Measurements from ENCODE around the gene PTPRN2. TPM values are rescaled to one million over a fixed set of nuclear protein-coding genes. Genes with fewer than 3 reads are reported as not detected.
"Not testable (repeated sequence)": the region's sequence is repeated elsewhere in the genome, so short reads cannot be mapped to it uniquely, and the experiment has no call there.

Gene PTPRN2
- total and polyA plus RNA-seq, 9 of the 15 experiments (the other 6 are each of a cell fraction or from before 2014, with no cell fraction given) = not detected

DNA sequence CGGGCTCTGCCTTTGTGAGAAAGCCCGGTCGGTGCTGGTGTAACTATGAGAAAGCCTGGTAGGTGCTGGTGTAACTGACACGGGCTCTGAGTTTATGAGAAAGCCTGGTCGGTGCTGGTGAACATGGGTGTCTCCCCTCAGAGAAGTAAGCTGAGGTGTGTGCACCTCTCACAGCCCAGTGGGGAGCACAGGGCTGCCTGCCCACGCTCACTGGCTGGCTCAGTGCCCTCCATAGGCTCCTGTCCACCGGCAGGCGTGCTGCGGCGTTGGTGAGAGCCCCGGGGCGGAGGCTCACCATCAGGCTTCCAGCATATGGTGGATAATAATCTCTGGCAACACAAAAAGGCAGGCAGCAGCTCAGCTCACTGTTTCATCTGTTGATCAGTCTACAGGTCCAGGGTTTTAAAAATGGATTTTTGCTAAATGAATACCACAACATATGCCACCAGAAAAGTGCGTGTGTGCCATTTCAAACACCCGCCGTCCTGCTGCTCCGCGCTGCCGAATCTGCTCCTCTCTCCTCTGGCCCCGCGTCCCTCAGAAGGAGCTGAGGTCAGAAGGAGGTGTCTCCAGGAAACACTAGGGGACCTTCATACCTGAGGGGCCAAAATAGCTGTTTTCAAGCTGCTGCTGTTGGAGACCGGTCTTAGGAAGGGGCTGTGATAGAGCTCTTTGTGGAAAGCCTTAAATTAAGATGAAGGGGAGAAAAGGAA lies 885.2 kb downstream of the PTPRN2 start (continued):
- no peak for TF ChIP-seq GTF2A2 (tag; IDR thresholded peaks at IDR 0.05)

DNA sequence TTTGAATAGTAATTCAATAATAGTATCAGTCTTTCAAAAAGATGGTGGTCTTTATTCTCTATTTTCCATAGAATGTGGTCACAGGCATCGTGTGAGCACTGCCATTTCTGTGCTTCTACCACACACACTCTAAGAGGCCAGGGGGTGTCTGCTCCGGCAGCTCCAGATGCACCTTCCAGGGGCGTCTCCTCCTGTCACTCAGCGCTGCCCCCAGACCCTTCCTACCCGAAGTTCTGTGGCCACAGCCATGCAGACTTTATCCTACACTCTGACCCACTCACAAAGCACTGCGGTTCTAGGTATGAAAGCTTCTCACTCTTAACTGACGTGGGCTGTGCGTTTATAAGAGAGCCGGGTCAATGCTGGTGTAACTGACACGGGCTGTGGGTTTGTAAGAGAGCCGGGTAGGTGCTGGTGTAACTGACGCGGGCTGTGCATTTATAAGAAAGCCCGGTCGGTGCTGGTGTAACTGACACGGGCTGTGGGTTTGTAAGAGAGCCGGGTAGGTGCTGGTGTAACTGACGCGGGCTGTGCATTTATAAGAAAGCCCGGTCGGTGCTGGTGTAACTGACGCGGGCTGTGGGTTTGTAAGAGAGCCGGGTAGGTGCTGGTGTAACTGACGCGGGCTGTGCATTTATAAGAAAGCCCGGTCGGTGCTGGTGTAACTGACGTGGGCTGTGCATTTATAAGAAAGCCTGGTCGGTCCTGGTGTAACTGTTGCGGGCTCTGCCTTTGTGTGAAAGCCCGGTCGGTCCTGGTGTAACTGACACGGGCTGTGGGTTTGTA lies 886.0 kb downstream of the PTPRN2 start:
- H3K4me1 ChIP-seq (replicated peaks in 1 of 2; ENCODE audit: control insufficient read depth in 2 of 2, insufficient read depth in 2 of 2, low read length in 2 of 2); H3K9ac ChIP-seq (ENCODE audit: insufficient read depth in 1 of 2, low read depth in 2 of 2, low read length in 2 of 2); H3K36me3 ChIP-seq (ENCODE audit: control insufficient read depth, insufficient read depth, low read length); H3K4me2 ChIP-seq (ENCODE audit: insufficient read depth, low read length); H3K79me2 ChIP-seq (ENCODE audit: control insufficient read depth, insufficient read depth, low read length); CTCF ChIA-PET (ENCODE audit: low intra/inter-chr PET ratio); DNase-seq (ENCODE audit: extremely low read depth in 1 of 4, low spot score in 3 of 4); H3K9me3 ChIP-seq (replicated peaks; ENCODE audit: control insufficient read depth, insufficient read depth, low read depth, low read length); ATAC-seq; intact Hi-C loops (cut with micrococcal nuclease); H4K20me1 ChIP-seq (replicated peaks; ENCODE audit: control insufficient read depth, insufficient read depth, low read length); H2AFZ ChIP-seq (ENCODE audit: low read depth, low read length); H3K27ac ChIP-seq (ENCODE audit: extremely low read depth, low read depth, low read length); in situ Hi-C loops (cut with MboI); FAIRE-seq; H3K9me1 ChIP-seq (ENCODE audit: control insufficient read depth, insufficient read depth, low read length); BruUV-seq (replicated peaks); H3K4me3 ChIP-seq; POLR2A ChIA-PET: not testable (repeated sequence)
- H3K27me3 ChIP-seq (ENCODE audit: control insufficient read depth in 2 of 2, insufficient read depth in 2 of 2, low read length in 2 of 2) = peaks cover 46 to 73% of the 10 kb centered on the region in 2 experiments
- TF ChIP-seq EZH2 (IDR thresholded peaks at IDR 0.05; ENCODE audit: borderline replicate concordance, low read depth, low read length) = peak; percentile 78; the same call in 1 of the 2 replicates
- under 1% methylated on average over 34 of the region's 34 CpGs for WGBS (ENCODE audit: insufficient coverage, low coverage, missing lambda C conversion rate)
